Astrocyte (in vitro differentiated cells and primary cell): ENCODE data around the gene TMEM156. TPM values are rescaled to one million over a fixed set of nuclear protein-coding genes. Genes with fewer than 3 reads are reported as not detected.

Experiments used
- DNase-seq: peaks from one replicate; pipeline ENCODE4 v3.0.0-alpha.2; 2010; ENCODE audit warnings: low read depth
- FAIRE-seq: peaks from 2 replicates; lab custom pipeline; 2011; peaks lifted over from hg19 to GRCh38; lab: Jason Lieb, UNC
- H2AFZ ChIP-seq: 2 replicates; pipeline ENCODE4 v1.6.0; 2012; ENCODE audit warnings: low read depth, low read length, inconsistent platforms
- H3K27ac ChIP-seq: 2 replicates; pipeline ENCODE4 v1.5.1; 2011; ENCODE audit warnings: low read depth, low read length, inconsistent platforms
- H3K27me3 ChIP-seq: 2 replicates; pipeline ENCODE4 v1.6.0; 2011; ENCODE audit warnings: low read length, inconsistent platforms; ENCODE audit not compliant: insufficient read depth
- H3K36me3 ChIP-seq: 2 replicates; pipeline ENCODE4 v1.5.1; 2011; ENCODE audit warnings: low read length, inconsistent platforms; ENCODE audit not compliant: insufficient read depth
- H3K4me1 ChIP-seq: 2 replicates; pipeline ENCODE4 v1.5.1; 2011; ENCODE audit warnings: low read length, inconsistent platforms; ENCODE audit not compliant: insufficient read depth
- H3K4me2 ChIP-seq: 2 replicates; pipeline ENCODE4 v1.6.0; 2012; ENCODE audit warnings: low read length, inconsistent platforms
- H3K4me3 ChIP-seq: 2 replicates; pipeline ENCODE4 v1.5.1; 2011; ENCODE audit warnings: low read depth, mild to moderate bottlenecking, low read length, inconsistent platforms; ENCODE audit not compliant: insufficient read depth
- H3K79me2 ChIP-seq: 2 replicates; pipeline ENCODE4 v1.6.0; 2012; ENCODE audit warnings: mild to moderate bottlenecking, low read length, inconsistent platforms; ENCODE audit not compliant: insufficient read depth
- H3K9ac ChIP-seq: 2 replicates; pipeline ENCODE4 v1.6.0; 2012; ENCODE audit warnings: mild to moderate bottlenecking, low read length, inconsistent platforms
- H3K9me3 ChIP-seq: 2 replicates; pipeline ENCODE4 v1.5.1; 2012; ENCODE audit warnings: low read depth, mild to moderate bottlenecking, low read length, inconsistent platforms; ENCODE audit not compliant: insufficient read depth
- H4K20me1 ChIP-seq: 2 replicates; pipeline ENCODE4 v1.6.0; 2012; ENCODE audit warnings: low read length, inconsistent platforms; ENCODE audit not compliant: insufficient read depth
- H3K27ac Mint-ChIP-seq: one replicate; pipeline ENCODE4 v1.8.0; 2021; ENCODE audit warnings: mild to moderate bottlenecking, mixed read lengths; ENCODE audit not compliant: unreplicated experiment
- H3K27me3 Mint-ChIP-seq: one replicate; pipeline ENCODE4 v1.8.0; 2021; ENCODE audit warnings: low read depth, mixed read lengths; ENCODE audit not compliant: unreplicated experiment
- H3K36me3 Mint-ChIP-seq: one replicate; pipeline ENCODE4 v1.8.0; 2021; ENCODE audit warnings: low read depth, mixed read lengths; ENCODE audit not compliant: unreplicated experiment
- H3K4me1 Mint-ChIP-seq: one replicate; pipeline ENCODE4 v1.8.0; 2021; ENCODE audit warnings: low read depth, mixed read lengths; ENCODE audit not compliant: unreplicated experiment
- H3K4me3 Mint-ChIP-seq: one replicate; pipeline ENCODE4 v1.8.0; 2021; ENCODE audit warnings: mild to moderate bottlenecking, moderate library complexity, mixed read lengths; ENCODE audit not compliant: unreplicated experiment
- H3K9me3 Mint-ChIP-seq: one replicate; pipeline ENCODE4 v1.8.0; 2021; ENCODE audit warnings: mild to moderate bottlenecking, mixed read lengths; ENCODE audit not compliant: unreplicated experiment
- EZH2 ChIP-seq: IDR thresholded peaks from 2 replicates; pipeline ENCODE4 v1.6.1; 2012; ENCODE audit warnings: mild to moderate bottlenecking, low read length, inconsistent platforms; ENCODE audit not compliant: insufficient read depth
- total RNA-seq: library from RNA; stranded (reverse); gene quantifications from 2 replicates; pipeline ENCODE4 v1.2.1, GENCODE V29; 2021
- TF ChIP-seq, protein P1 (sequence below): IDR thresholded peaks from 2 replicates; pipeline ENCODE4 v1.5.1; 2011; ENCODE audit warnings: low read depth, mild to moderate bottlenecking, inconsistent platforms, low read length, moderate library complexity; ENCODE audit not compliant: insufficient read depth

Gene TMEM156
- total RNA-seq, 1 donor from 2014 or later, result 0.59 TPM

GRCh38 chr4:38979511-38980230 lies 52.5 kb downstream of the TMEM156 start:
- TF ChIP-seq, protein P1, sequence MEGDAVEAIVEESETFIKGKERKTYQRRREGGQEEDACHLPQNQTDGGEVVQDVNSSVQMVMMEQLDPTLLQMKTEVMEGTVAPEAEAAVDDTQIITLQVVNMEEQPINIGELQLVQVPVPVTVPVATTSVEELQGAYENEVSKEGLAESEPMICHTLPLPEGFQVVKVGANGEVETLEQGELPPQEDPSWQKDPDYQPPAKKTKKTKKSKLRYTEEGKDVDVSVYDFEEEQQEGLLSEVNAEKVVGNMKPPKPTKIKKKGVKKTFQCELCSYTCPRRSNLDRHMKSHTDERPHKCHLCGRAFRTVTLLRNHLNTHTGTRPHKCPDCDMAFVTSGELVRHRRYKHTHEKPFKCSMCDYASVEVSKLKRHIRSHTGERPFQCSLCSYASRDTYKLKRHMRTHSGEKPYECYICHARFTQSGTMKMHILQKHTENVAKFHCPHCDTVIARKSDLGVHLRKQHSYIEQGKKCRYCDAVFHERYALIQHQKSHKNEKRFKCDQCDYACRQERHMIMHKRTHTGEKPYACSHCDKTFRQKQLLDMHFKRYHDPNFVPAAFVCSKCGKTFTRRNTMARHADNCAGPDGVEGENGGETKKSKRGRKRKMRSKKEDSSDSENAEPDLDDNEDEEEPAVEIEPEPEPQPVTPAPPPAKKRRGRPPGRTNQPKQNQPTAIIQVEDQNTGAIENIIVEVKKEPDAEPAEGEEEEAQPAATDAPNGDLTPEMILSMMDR, result no peak
- no peak for TF ChIP-seq EZH2
- no peak overlapping the region for H3K4me3 Mint-ChIP-seq
- FAIRE-seq, result no peak
- no peak overlapping the region for H3K27ac ChIP-seq
- no peaks in the 10 kb centered on the region for H3K36me3 Mint-ChIP-seq
- H3K9me3 Mint-ChIP-seq, result no peaks in the 10 kb centered on the region
- H2AFZ ChIP-seq, result no peak overlapping the region
- H3K27me3 ChIP-seq, result no peaks in the 10 kb centered on the region
- H3K27me3 Mint-ChIP-seq, result no peaks in the 10 kb centered on the region
- no peaks in the 10 kb centered on the region for H3K9me3 ChIP-seq
- no peaks in the 10 kb centered on the region for H4K20me1 ChIP-seq
- H3K36me3 ChIP-seq, result no peaks in the 10 kb centered on the region
- H3K4me2 ChIP-seq, result no peak overlapping the region
- no peak overlapping the region for H3K27ac Mint-ChIP-seq
- H3K4me3 ChIP-seq, result no peak overlapping the region
- peaks cover 12% of the 10 kb centered on the region for H3K4me1 ChIP-seq
- H3K9ac ChIP-seq, result no peak overlapping the region
- no peaks in the 10 kb centered on the region for H3K79me2 ChIP-seq
- no peak for DNase-seq
- peaks cover 21% of the 10 kb centered on the region for H3K4me1 Mint-ChIP-seq

DNA sequence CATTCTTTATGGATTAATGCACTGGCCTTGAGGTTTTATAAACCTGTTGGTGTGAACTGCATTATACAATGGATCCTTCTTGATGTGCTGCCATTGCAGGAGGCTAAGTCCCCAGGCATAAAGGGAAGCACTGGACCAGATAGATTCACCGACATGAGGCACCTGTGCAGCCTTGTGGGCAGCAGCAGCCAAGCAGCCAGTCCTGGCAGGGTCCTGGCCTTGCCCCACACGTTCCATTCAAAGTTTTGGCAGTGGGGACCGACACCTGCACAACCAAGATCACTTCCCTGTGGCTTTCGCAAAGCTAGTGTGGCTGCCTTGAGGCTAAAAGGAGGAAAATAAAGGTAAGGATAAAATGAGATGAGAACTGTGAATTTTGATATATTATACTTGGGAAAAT lies 53.1 kb downstream of the TMEM156 start:
- Histone ChIP-seq H4K20me1 (no peaks in the 10 kb centered on the region), H2AFZ (no peak overlapping the region), H3K27ac (no peak overlapping the region), H3K36me3 (no peaks in the 10 kb centered on the region), H3K9me3 (no peaks in the 10 kb centered on the region), H3K79me2 (no peaks in the 10 kb centered on the region), H3K4me1 (peaks cover 8% of the 10 kb centered on the region), H3K4me2 (no peak overlapping the region), H3K27me3 (no peaks in the 10 kb centered on the region), H3K9ac (no peak overlapping the region), H3K4me3 (no peak overlapping the region)
- Mint-ChIP-seq H3K4me1 (peaks cover 17% of the 10 kb centered on the region), H3K36me3 (no peaks in the 10 kb centered on the region), H3K27me3 (no peaks in the 10 kb centered on the region), H3K9me3 (no peaks in the 10 kb centered on the region), H3K27ac (no peak overlapping the region), H3K4me3 (no peak overlapping the region)
- TF ChIP-seq, protein P1, result no peak
- TF ChIP-seq EZH2, result no peak
- no peak for DNase-seq
- no peak for FAIRE-seq

- Histone ChIP-seq H3K9ac (no peak overlapping the region), H2AFZ (no peak overlapping the region), H3K27me3 (no peaks in the 10 kb centered on the region), H3K4me3 (no peak overlapping the region), H3K9me3 (no peaks in the 10 kb centered on the region), H3K27ac (no peak overlapping the region), H3K4me2 (no peak overlapping the region), H4K20me1 (no peaks in the 10 kb centered on the region), H3K36me3 (no peaks in the 10 kb centered on the region), H3K79me2 (no peaks in the 10 kb centered on the region), H3K4me1 (peaks cover 4% of the 10 kb centered on the region)
- H3K4me1 Mint-ChIP-seq, result peaks cover 8% of the 10 kb centered on the region
- FAIRE-seq (no peak), DNase-seq (no peak)
- H3K27me3 Mint-ChIP-seq, result no peaks in the 10 kb centered on the region
- H3K27ac Mint-ChIP-seq, result no peak overlapping the region
- TF ChIP-seq EZH2, result no peak
- TF ChIP-seq, protein P1, result no peak
- H3K36me3 Mint-ChIP-seq, result no peaks in the 10 kb centered on the region
- H3K4me3 Mint-ChIP-seq, result no peak overlapping the region
- no peaks in the 10 kb centered on the region for H3K9me3 Mint-ChIP-seq
Observed at GRCh38 chr4:38976308-38976707, 55.9 kb downstream of the TMEM156 start.
